EH (cell line): ENCODE results near the gene YIF1B.
A peak's percentile ranks its signal among the peaks of the same experiment; 100 is the strongest.
"Not testable (repeated sequence)": the region's sequence is repeated elsewhere in the genome, so short reads cannot be mapped to it uniquely, and the experiment has no call there.

Experiments
- DNase-seq: peaks from one replicate; pipeline ENCODE4 v3.0.0-alpha.2; 2015; ENCODE audit warnings: low read depth

Gene YIF1B

GRCh38 chr19:38315657-38316476 is at the start of gene YIF1B:
Gene YIF1B, minus strand, starts transcription at chr19:38315947. Its CDS starts 30 bp downstream, at chr19:38315917.
- peak; percentile 98 for DNase-seq

GRCh38 chr19:38362946-38363688 is 47.4 kb upstream of the YIF1B start:
- not testable (repeated sequence) for DNase-seq

DNA sequence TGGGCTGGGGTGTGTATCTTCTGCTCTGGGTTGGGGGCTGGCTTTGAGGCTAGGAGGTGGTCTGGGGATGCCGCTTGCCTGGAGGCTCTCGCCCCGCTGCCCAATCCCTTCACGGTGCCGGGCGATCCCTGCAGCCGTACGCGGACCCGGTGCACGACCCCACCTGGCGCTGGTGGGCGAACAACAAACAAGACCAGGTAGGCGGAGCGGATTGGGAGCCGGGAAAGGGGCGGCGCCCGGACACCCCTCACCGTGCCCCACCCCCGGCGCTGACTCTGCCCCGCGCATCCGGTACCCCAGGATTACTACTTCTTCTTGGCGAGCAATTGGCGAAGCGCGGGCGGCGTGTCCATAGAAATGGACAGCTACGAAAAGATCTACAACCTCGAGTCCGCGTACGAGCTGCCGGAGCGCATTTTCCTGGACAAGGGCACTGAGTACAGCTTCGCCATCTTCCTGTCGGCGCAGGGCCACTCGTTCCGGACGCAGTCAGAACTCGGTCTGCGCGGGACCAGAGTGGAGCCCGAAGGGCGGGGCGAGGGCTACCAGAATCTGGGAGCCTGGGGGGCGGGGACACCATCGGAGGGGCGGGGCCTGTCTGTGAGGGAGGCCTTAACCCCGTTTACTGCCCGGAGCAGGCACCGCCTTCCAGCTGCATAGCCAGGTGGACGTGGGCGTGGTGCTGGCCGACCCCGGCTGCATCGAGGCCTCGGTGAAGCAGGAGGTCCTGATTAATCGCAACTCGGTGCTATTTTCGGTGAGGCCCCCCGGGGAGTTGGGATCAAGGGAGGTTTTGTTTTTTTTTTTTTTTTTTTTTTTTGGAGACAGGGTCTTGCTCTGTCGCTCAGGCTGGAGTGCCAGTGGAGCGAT is 46.6 kb upstream of the YIF1B start:
- peak; percentile 72 for DNase-seq

DNA sequence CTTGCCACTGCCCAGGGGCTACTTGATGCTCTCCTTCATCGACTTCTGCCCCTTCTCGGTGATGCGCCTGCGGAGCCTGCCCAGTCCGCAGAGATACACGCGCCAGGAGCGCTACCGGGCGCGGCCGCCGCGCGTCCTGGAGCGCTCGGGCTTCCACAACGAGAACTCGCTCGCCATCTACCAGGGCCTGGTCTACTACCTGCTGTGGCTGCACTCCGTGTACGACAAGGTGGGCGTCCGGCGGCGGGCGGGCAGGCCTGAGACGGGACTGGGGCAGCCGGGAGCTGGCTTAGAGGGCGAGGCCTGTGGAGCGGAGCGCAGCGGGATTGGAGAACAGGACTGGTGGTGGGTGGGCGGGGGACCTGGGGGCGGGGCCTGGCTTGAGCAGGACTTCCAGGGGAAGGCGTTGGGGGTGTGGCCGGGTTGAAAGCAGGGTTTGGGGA is 45.9 kb upstream of the YIF1B start:
- peak; percentile 77 for DNase-seq

GRCh38 chr19:38360839-38361631 is 45.3 kb upstream of the YIF1B start:
- DNase-seq, result no peak

DNA sequence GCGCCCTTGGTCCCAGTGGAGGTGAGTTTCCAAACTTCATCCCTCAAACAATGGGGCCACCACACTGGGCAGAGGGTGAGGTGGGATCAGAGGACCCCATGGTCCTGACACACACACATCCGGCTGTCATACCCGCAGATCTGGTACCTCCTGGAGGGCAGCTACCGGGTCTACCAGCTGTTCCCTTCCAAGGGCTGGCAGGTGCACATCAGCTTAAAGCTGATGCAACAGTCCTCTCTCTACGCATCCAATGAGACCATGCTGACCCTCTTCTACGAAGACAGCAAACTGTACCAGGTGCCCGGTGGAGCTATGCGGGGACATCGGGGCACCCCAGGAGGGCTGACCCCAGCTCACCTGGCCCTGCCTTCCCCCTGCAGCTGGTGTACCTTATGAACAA is 44.6 kb upstream of the YIF1B start:
- no peak for DNase-seq

DNA sequence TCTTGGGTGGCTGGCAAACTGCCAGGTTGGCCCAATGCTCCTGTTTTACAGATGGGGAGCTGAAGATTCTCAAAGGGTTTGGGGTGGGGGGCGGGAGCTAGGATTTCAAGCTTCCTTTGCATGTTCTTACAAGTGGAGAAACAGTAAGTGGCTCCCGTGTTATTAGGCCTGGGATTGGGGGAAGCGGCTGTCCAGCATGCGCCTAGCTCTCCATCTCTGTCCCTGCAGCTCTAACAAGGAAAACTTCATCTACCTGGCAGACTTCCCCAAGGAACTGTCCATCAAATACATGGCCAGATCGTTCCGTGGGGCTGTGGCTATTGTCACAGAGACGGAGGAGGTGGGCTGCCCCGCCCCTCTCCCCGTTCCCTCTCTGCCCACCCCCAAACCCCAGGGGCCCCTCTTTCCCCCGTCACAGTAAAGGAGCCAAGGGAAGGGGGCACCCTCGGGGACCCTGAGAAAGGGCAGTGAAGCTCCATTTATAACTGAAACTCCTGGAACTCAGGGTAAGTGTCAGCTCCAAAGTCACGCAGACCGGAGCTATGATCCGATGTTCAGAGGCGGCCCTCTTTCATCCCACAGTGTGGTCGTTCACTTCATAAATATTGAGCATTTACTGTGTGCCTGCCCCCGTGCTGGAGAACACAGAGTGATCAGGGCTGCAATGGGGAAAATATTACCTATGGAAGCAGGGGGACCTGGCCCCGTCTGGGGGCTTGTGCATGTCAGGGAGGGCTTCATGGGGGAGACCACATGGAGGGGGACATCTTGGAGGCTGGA is 43.7 kb upstream of the YIF1B start:
- no peak for DNase-seq

DNA sequence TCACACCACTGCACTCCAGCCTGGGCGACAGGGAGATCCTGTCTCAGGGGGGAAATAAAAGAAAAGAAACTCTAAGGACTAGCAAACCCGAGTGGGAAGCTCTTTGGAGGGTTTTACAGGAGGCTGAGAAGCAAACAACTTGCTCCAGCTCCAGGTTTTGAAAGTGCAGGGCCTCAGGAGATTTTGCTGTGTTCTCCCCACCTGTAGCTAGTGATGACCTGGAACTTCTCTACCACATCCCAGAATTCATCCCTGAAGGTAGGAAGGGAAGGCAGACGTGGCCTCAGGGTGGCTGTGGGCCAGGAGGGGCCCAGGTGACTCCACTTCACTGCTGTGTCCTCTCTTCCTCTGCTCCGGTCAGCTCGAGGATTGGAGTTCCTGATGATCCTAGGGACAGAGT is 42.3 kb upstream of the YIF1B start:
- no peak for DNase-seq

GRCh38 chr19:38355728-38356725 is 40.3 kb upstream of the YIF1B start:
- DNase-seq, result no peak

GRCh38 chr19:38352611-38353010 is 36.9 kb upstream of the YIF1B start:
- DNase-seq, result no peak

DNA sequence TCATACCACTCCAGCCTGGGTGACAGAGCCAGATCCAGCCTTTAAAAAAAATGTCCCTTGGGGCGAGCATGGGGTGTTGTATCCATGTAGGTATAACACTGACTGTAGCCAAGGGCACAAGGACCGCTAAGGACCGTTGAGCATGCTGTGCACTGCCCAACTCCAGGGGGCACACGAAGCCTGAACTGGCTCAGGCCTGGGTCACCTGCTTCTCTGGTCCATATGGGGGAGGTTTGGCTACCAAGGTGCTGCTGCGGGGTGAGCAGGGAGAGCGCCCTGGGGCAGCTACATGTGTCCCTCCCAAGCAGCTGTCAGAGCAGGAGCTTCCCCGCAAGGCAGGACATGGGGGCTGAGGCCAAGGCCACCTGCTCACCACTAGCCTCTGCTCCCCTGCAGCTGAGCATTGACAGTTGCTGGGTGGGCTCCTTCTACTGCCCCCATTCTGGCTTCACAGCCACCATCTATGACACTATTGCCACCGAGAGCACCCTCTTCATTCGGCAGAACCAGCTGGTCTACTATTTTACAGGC is 36.2 kb upstream of the YIF1B start:
- no peak for DNase-seq

- DNase-seq, result no peak
Measured at GRCh38 chr19:38350883-38351282, 35.1 kb upstream of the YIF1B start.

GRCh38 chr19:38346837-38347236 is 31.1 kb upstream of the YIF1B start:
- DNase-seq, result no peak

- no peak for DNase-seq
Measured at GRCh38 chr19:38340927-38341326, 25.2 kb upstream of the YIF1B start.

GRCh38 chr19:38339011-38339410 is 23.3 kb upstream of the YIF1B start:
- peak; percentile 38 for DNase-seq

DNA sequence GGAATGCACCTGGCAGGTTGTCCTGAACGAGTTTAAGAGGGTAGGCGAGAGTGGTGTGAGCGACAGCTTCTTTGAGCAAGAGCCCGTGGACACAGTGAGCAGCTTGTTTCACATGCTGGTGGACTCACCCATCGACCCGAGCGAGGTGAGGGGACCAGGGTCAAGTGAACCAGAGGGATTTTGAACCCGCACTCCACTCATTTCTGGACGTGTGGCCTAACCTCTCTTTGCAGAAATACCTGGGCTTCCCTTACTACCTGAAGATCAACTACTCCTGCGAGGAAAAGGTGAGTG is 21.6 kb upstream of the YIF1B start:
- no peak for DNase-seq

- peak; percentile 94 for DNase-seq
Measured at GRCh38 chr19:38336638-38337359, 21.1 kb upstream of the YIF1B start.

GRCh38 chr19:38335949-38336637 is 20.3 kb upstream of the YIF1B start:
- DNase-seq, result peak; percentile 98
